WTC11 (cell line): ENCODE data around the gene SLC15A5. TPM values are rescaled to one million over a fixed set of nuclear protein-coding genes. Genes with fewer than 3 reads are reported as not detected.

Source experiments
- ATAC-seq: fragments of 200-7000 bp; cut with Tn5 transposase; 2 replicates; pipeline ENCODE4 v1.10.0; 2021; ENCODE audit warnings: mild to moderate bottlenecking, moderate library complexity
- CTCF ChIA-PET: fragments of 300-600 bp; sonication (Branson Sonifier 250); formaldehyde crosslinking; loops from one replicate; lab custom pipeline; 2021; ENCODE audit warnings: antibody characterized with exemption; lab: Charles Lee
- POLR2A ChIA-PET: fragments of 350-600 bp; sonication (Branson Sonifier 250); formaldehyde crosslinking; loops from one replicate; lab custom pipeline; 2021; ENCODE audit warnings: antibody characterized with exemption; lab: Charles Lee
- DNase-seq: peaks from one replicate; pipeline ENCODE4 v3.0.0; 2021; ENCODE audit warnings: low spot score
- H3K27ac Mint-ChIP-seq: 2 replicates; pipeline ENCODE4 v1.8.0; 2021; ENCODE audit warnings: mixed read lengths
- H3K27me3 Mint-ChIP-seq: 2 replicates; pipeline ENCODE4 v1.8.0; 2021; ENCODE audit warnings: low read depth, mild to moderate bottlenecking, moderate library complexity, mixed read lengths
- H3K36me3 Mint-ChIP-seq: 2 replicates; pipeline ENCODE4 v1.8.0; 2021; ENCODE audit warnings: mixed read lengths
- H3K4me1 Mint-ChIP-seq: 2 replicates; pipeline ENCODE4 v1.8.0; 2022; ENCODE audit warnings: mixed read lengths
- H3K4me3 Mint-ChIP-seq: 2 replicates; pipeline ENCODE4 v1.8.0; 2021; ENCODE audit warnings: mild to moderate bottlenecking, moderate library complexity, mixed read lengths
- H3K9me3 Mint-ChIP-seq: 2 replicates; pipeline ENCODE4 v1.8.0; 2021; ENCODE audit warnings: mixed read lengths
- ATF1 ChIP-seq: sonication (generic); formaldehyde crosslinking; IDR thresholded peaks from 2 replicates; pipeline ENCODE4 v1.8.1; 2023; ENCODE audit warnings: mild to moderate bottlenecking, moderate library complexity, missing genetic modification reagents
- CREB1 ChIP-seq: sonication (generic); formaldehyde crosslinking; IDR thresholded peaks from 2 replicates; pipeline ENCODE4 v1.8.0; 2023; ENCODE audit warnings: mild to moderate bottlenecking, missing genetic modification reagents
- FOXK1 ChIP-seq: sonication (generic); formaldehyde crosslinking; IDR thresholded peaks from 2 replicates; pipeline ENCODE4 v1.8.0; 2022; ENCODE audit warnings: mild to moderate bottlenecking, moderate library complexity, missing genetic modification reagents
- GRHL2 ChIP-seq: fragments of 250-450 bp; sonication (Bioruptor Pico); IDR thresholded peaks from 2 replicates; pipeline ENCODE4 v1.8.0; 2022; ENCODE audit warnings: mild to moderate bottlenecking, moderate library complexity; ENCODE audit not compliant: insufficient replicate concordance, severe bottlenecking
- HMGA2 ChIP-seq: fragments of 250-450 bp; sonication (Bioruptor Pico); IDR thresholded peaks from 2 replicates; pipeline ENCODE4 v1.4.0; 2021; ENCODE audit warnings: mild to moderate bottlenecking, moderate library complexity
- JAZF1 ChIP-seq: fragments of 250-450 bp; sonication (Bioruptor Pico); IDR thresholded peaks from 2 replicates; pipeline ENCODE4 v1.9.0; 2021; ENCODE audit warnings: moderate library complexity, mild to moderate bottlenecking, inconsistent platforms
- MXD4 ChIP-seq: fragments of 250-450 bp; sonication (Bioruptor Pico); IDR thresholded peaks from 2 replicates; pipeline ENCODE4 v1.8.0; 2021; ENCODE audit warnings: mild to moderate bottlenecking, moderate library complexity, borderline replicate concordance
- MYBL2 ChIP-seq: sonication (generic); formaldehyde crosslinking; IDR thresholded peaks from 2 replicates; pipeline ENCODE4 v1.8.1; 2023; ENCODE audit warnings: mild to moderate bottlenecking, moderate library complexity, missing genetic modification reagents
- NR2C2 ChIP-seq: sonication (generic); formaldehyde crosslinking; IDR thresholded peaks from 2 replicates; pipeline ENCODE4 v1.8.0; 2022; ENCODE audit warnings: mild to moderate bottlenecking, missing genetic modification reagents
- RORB ChIP-seq: fragments of 250-450 bp; sonication (Bioruptor Pico); IDR thresholded peaks from 2 replicates; pipeline ENCODE4 v1.9.0; 2021; ENCODE audit warnings: mild to moderate bottlenecking
- SP1 ChIP-seq: sonication (generic); formaldehyde crosslinking; conservative IDR thresholded peaks from 2 replicates; pipeline ENCODE4 v1.8.1; 2022; ENCODE audit warnings: missing genetic modification reagents
- TCF7 ChIP-seq: sonication (generic); formaldehyde crosslinking; IDR thresholded peaks from 2 replicates; pipeline ENCODE4 v1.8.0; 2022; ENCODE audit warnings: mild to moderate bottlenecking, low read depth, missing genetic modification reagents, moderate library complexity
- ZNF121 ChIP-seq: sonication (generic); formaldehyde crosslinking; IDR thresholded peaks from 2 replicates; pipeline ENCODE4 v1.8.0; 2023; ENCODE audit warnings: missing genetic modification reagents
- ZNF263 ChIP-seq: sonication (generic); formaldehyde crosslinking; IDR thresholded peaks from 2 replicates; pipeline ENCODE4 v1.8.1; 2022; ENCODE audit warnings: low read depth, mild to moderate bottlenecking, moderate library complexity, missing genetic modification reagents
- total RNA-seq: library from RNA; stranded (reverse); gene quantifications from 3 replicates; pipeline ENCODE4 v1.2.3, GENCODE V29; 2021
- TF ChIP-seq, protein P1 (sequence below): sonication (generic); formaldehyde crosslinking; IDR thresholded peaks from 2 replicates; pipeline ENCODE4 v1.8.1; 2022; ENCODE audit warnings: low read depth, missing genetic modification reagents, borderline replicate concordance
- TF ChIP-seq, protein P2 (sequence below): fragments of 250-450 bp; sonication (Bioruptor Pico); IDR thresholded peaks from 2 replicates; pipeline ENCODE4 v1.9.0; 2021; ENCODE audit warnings: mild to moderate bottlenecking
- TF ChIP-seq, protein P3 (sequence below): fragments of 250-450 bp; sonication (Bioruptor Pico); IDR thresholded peaks from 2 replicates; pipeline ENCODE4 v1.9.0; 2021; ENCODE audit warnings: mild to moderate bottlenecking
- TF ChIP-seq, protein P4 (sequence below): sonication (generic); formaldehyde crosslinking; IDR thresholded peaks from 2 replicates; pipeline ENCODE4 v1.8.1; 2023; ENCODE audit warnings: mild to moderate bottlenecking, missing genetic modification reagents
- TF ChIP-seq, protein P5 (sequence below): sonication (generic); formaldehyde crosslinking; IDR thresholded peaks from 2 replicates; pipeline ENCODE4 v1.8.0; 2023; ENCODE audit warnings: missing genetic modification reagents
- TF ChIP-seq, protein P6 (sequence below): sonication (generic); formaldehyde crosslinking; IDR thresholded peaks from 2 replicates; pipeline ENCODE4 v1.8.1; 2023; ENCODE audit warnings: mild to moderate bottlenecking, missing genetic modification reagents
- TF ChIP-seq, protein P7 (sequence below): sonication (generic); formaldehyde crosslinking; IDR thresholded peaks from 2 replicates; pipeline ENCODE4 v1.8.1; 2022; ENCODE audit warnings: mild to moderate bottlenecking, moderate library complexity, missing genetic modification reagents
- TF ChIP-seq, protein P8 (sequence below): sonication (generic); formaldehyde crosslinking; IDR thresholded peaks from 2 replicates; pipeline ENCODE4 v1.8.1; 2022; ENCODE audit warnings: low read depth, mild to moderate bottlenecking, moderate library complexity, missing genetic modification reagents, borderline replicate concordance

Gene SLC15A5
- total RNA-seq, 1 experiment from 2014 or later: not detected

DNA sequence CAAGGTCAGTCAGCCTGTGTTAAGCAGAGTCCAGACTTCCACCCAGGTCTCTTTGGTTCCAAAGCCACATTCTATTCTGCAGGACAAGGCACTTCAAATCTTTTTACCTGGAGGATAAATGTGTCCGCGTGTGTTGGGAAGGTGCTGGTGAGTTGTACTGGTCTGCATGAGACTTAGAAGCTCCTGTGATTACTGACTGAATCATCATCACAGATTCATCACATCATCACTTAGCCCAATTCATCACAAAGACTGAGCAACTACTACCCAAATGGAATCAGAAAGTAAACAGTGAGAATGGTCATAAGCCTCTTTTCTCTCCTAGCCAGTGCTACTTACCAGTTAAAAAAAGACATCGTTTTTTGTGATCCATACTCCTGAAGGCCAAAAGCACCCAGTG lies 5.3 kb downstream of the SLC15A5 start (continued):
- TF ChIP-seq, protein P1, sequence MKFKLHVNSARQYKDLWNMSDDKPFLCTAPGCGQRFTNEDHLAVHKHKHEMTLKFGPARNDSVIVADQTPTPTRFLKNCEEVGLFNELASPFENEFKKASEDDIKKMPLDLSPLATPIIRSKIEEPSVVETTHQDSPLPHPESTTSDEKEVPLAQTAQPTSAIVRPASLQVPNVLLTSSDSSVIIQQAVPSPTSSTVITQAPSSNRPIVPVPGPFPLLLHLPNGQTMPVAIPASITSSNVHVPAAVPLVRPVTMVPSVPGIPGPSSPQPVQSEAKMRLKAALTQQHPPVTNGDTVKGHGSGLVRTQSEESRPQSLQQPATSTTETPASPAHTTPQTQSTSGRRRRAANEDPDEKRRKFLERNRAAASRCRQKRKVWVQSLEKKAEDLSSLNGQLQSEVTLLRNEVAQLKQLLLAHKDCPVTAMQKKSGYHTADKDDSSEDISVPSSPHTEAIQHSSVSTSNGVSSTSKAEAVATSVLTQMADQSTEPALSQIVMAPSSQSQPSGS (CRISPR knock-in tag): no peak
- TF ChIP-seq, protein P2, sequence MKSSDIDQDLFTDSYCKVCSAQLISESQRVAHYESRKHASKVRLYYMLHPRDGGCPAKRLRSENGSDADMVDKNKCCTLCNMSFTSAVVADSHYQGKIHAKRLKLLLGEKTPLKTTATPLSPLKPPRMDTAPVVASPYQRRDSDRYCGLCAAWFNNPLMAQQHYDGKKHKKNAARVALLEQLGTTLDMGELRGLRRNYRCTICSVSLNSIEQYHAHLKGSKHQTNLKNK (CRISPR knock-in tag): no peak
- TF ChIP-seq, all 79 proteins: peak for 0

DNA sequence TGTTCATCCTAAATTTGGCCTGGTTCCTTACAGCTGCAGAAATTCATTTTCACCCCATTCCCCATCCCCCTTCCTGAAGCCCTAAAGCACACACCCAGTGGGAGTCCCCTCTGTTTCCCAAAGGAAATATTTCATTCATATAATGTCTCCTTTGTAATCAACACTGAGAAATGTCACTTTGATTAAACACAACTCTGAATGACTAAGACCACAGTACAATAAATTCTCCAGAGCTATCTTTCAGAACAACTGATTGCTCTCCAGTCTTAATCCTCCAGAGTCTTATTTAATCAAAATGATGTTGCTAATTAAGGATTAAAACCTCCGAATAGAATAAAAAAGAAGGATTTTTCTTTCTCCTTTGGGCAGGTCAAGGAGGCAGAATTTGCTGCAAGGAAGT lies 6.4 kb downstream of the SLC15A5 start:
- no peak overlapping the region for H3K4me3 Mint-ChIP-seq
- CTCF ChIA-PET: no interaction called here
- ATAC-seq (no peak), DNase-seq (no peak)
- H3K4me1 Mint-ChIP-seq: peaks cover 12% of the 10 kb centered on the region
- POLR2A ChIA-PET: no interaction called here
- no peaks in the 10 kb centered on the region for H3K9me3 Mint-ChIP-seq
- H3K36me3 Mint-ChIP-seq: no peaks in the 10 kb centered on the region
- TF ChIP-seq NR2C2 (CRISPR knock-in tag) (no peak), CREB1 (CRISPR knock-in tag) (no peak), FOXK1 (CRISPR knock-in tag) (no peak)
- TF ChIP-seq, protein P3, sequence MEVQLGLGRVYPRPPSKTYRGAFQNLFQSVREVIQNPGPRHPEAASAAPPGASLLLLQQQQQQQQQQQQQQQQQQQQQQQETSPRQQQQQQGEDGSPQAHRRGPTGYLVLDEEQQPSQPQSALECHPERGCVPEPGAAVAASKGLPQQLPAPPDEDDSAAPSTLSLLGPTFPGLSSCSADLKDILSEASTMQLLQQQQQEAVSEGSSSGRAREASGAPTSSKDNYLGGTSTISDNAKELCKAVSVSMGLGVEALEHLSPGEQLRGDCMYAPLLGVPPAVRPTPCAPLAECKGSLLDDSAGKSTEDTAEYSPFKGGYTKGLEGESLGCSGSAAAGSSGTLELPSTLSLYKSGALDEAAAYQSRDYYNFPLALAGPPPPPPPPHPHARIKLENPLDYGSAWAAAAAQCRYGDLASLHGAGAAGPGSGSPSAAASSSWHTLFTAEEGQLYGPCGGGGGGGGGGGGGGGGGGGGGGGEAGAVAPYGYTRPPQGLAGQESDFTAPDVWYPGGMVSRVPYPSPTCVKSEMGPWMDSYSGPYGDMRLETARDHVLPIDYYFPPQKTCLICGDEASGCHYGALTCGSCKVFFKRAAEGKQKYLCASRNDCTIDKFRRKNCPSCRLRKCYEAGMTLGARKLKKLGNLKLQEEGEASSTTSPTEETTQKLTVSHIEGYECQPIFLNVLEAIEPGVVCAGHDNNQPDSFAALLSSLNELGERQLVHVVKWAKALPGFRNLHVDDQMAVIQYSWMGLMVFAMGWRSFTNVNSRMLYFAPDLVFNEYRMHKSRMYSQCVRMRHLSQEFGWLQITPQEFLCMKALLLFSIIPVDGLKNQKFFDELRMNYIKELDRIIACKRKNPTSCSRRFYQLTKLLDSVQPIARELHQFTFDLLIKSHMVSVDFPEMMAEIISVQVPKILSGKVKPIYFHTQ (CRISPR knock-in tag): no peak
- TF ChIP-seq, protein P4, sequence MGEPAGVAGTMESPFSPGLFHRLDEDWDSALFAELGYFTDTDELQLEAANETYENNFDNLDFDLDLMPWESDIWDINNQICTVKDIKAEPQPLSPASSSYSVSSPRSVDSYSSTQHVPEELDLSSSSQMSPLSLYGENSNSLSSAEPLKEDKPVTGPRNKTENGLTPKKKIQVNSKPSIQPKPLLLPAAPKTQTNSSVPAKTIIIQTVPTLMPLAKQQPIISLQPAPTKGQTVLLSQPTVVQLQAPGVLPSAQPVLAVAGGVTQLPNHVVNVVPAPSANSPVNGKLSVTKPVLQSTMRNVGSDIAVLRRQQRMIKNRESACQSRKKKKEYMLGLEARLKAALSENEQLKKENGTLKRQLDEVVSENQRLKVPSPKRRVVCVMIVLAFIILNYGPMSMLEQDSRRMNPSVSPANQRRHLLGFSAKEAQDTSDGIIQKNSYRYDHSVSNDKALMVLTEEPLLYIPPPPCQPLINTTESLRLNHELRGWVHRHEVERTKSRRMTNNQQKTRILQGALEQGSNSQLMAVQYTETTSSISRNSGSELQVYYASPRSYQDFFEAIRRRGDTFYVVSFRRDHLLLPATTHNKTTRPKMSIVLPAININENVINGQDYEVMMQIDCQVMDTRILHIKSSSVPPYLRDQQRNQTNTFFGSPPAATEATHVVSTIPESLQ: no peak
- no peaks in the 10 kb centered on the region for H3K27me3 Mint-ChIP-seq
- no peak overlapping the region for H3K27ac Mint-ChIP-seq

DNA sequence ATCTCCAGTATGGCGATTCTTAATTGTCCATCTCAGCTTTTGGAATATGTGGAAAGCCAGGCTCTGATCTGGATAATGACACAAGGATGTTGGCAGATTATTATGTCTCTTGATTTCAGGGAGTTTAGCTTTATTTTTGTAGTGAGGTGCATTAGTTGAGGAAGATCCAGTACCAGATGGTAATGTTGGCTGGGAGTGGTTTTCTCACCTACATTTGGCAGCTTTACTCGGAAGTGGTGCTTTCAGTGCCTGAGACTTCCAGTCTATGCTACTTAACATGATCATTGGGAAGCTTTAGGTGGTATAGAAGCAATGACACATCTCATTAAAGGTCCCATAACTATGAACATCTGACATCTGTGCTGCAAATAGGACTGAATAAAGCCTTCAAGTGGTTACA lies 7.5 kb downstream of the SLC15A5 start:
- ChIA-PET POLR2A (no interaction called here), CTCF (no interaction called here)
- Mint-ChIP-seq H3K9me3 (peaks cover 2% of the 10 kb centered on the region), H3K27me3 (no peaks in the 10 kb centered on the region), H3K27ac (no peak overlapping the region), H3K4me3 (no peak overlapping the region), H3K36me3 (peaks cover 2% of the 10 kb centered on the region), H3K4me1 (peaks cover 12% of the 10 kb centered on the region)
- DNase-seq (no peak), ATAC-seq (no peak)
- TF ChIP-seq, protein P5, sequence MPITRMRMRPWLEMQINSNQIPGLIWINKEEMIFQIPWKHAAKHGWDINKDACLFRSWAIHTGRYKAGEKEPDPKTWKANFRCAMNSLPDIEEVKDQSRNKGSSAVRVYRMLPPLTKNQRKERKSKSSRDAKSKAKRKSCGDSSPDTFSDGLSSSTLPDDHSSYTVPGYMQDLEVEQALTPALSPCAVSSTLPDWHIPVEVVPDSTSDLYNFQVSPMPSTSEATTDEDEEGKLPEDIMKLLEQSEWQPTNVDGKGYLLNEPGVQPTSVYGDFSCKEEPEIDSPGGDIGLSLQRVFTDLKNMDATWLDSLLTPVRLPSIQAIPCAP: no peak
- TF ChIP-seq ATF1 (CRISPR knock-in tag): no peak
- TF ChIP-seq SP1: no peak
- TF ChIP-seq JAZF1 (CRISPR knock-in tag): no peak
- TF ChIP-seq, protein P1 (CRISPR knock-in tag): no peak
- no peak for TF ChIP-seq FOXK1 (CRISPR knock-in tag)
- no peak for TF ChIP-seq GRHL2
- TF ChIP-seq, protein P6, sequence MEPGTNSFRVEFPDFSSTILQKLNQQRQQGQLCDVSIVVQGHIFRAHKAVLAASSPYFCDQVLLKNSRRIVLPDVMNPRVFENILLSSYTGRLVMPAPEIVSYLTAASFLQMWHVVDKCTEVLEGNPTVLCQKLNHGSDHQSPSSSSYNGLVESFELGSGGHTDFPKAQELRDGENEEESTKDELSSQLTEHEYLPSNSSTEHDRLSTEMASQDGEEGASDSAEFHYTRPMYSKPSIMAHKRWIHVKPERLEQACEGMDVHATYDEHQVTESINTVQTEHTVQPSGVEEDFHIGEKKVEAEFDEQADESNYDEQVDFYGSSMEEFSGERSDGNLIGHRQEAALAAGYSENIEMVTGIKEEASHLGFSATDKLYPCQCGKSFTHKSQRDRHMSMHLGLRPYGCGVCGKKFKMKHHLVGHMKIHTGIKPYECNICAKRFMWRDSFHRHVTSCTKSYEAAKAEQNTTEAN (CRISPR knock-in tag): no peak
- no peak for TF ChIP-seq RORB (CRISPR knock-in tag)
- no peak for TF ChIP-seq MYBL2 (CRISPR knock-in tag)
- TF ChIP-seq MXD4 (CRISPR knock-in tag): no peak
- TF ChIP-seq ZNF263 (CRISPR knock-in tag): no peak
- TF ChIP-seq HMGA2: no peak
- TF ChIP-seq, protein P7, sequence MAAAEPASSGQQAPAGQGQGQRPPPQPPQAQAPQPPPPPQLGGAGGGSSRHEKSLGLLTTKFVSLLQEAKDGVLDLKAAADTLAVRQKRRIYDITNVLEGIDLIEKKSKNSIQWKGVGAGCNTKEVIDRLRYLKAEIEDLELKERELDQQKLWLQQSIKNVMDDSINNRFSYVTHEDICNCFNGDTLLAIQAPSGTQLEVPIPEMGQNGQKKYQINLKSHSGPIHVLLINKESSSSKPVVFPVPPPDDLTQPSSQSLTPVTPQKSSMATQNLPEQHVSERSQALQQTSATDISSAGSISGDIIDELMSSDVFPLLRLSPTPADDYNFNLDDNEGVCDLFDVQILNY (CRISPR knock-in tag): no peak
- TF ChIP-seq, protein P8, sequence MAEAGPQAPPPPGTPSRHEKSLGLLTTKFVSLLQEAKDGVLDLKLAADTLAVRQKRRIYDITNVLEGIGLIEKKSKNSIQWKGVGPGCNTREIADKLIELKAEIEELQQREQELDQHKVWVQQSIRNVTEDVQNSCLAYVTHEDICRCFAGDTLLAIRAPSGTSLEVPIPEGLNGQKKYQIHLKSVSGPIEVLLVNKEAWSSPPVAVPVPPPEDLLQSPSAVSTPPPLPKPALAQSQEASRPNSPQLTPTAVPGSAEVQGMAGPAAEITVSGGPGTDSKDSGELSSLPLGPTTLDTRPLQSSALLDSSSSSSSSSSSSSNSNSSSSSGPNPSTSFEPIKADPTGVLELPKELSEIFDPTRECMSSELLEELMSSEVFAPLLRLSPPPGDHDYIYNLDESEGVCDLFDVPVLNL (CRISPR knock-in tag): no peak
- TF ChIP-seq TCF7 (CRISPR knock-in tag): no peak
- TF ChIP-seq ZNF121 (CRISPR knock-in tag): no peak
